ENCODE data around the gene TMEM98.

DNA sequence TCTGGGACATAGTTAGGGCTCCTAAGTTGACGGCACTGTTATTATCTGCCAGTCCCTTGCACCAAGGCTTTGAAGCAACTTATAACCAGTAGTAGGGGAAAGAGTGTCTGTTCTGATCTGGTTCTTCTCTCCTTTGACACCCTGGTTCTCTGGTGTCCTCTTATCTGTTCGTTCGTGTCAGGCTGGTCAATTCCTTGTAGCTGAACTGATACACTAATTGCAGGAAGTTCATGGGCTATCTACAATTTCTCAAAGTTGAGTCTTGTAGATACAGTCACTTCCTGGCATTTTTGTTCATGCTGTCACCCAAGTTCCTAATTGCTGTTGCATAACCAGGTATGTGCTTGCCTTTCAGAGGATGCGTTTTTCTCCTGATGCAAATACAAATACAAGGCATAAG lies 33.7 kb upstream of the TMEM98 start:
- TF ChIP-seq, protein P1, sequence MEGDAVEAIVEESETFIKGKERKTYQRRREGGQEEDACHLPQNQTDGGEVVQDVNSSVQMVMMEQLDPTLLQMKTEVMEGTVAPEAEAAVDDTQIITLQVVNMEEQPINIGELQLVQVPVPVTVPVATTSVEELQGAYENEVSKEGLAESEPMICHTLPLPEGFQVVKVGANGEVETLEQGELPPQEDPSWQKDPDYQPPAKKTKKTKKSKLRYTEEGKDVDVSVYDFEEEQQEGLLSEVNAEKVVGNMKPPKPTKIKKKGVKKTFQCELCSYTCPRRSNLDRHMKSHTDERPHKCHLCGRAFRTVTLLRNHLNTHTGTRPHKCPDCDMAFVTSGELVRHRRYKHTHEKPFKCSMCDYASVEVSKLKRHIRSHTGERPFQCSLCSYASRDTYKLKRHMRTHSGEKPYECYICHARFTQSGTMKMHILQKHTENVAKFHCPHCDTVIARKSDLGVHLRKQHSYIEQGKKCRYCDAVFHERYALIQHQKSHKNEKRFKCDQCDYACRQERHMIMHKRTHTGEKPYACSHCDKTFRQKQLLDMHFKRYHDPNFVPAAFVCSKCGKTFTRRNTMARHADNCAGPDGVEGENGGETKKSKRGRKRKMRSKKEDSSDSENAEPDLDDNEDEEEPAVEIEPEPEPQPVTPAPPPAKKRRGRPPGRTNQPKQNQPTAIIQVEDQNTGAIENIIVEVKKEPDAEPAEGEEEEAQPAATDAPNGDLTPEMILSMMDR (conservative IDR thresholded peaks at IDR 0.05; ENCODE audit: low read depth, low read length), result no peak
- no peak for TF ChIP-seq EZH2 (IDR thresholded peaks at IDR 0.05; ENCODE audit: borderline replicate concordance, low read depth, low read length, poor library complexity, severe bottlenecking)
